Right renal cortex interstitium (tissue), 3 donors: Measurements from ENCODE around the gene OR1G1. TPM values are rescaled to one million over a fixed set of nuclear protein-coding genes. Genes with fewer than 3 reads are reported as not detected.
"Not testable (repeated sequence)": the region's sequence is repeated elsewhere in the genome, so short reads cannot be mapped to it uniquely, and the experiment has no call there.

Source experiments
- DNase-seq, 3 donors: peaks; one replicate each; pipeline ENCODE4 v3.0.0-alpha.2; 2013; ENCODE audit warnings: low read depth in 3 of 3, low spot score in 2 of 3
- polyA plus RNA-seq, 3 donors: library from polyadenylated mRNA; unstranded; fragments of 120-200 nt; gene quantifications; one replicate each; pipeline ENCODE4 v1.2.1, GENCODE V29; 2013; ENCODE audit not compliant: insufficient read length in 3 of 3

OR1G1 gene
- polyA plus RNA-seq: not detected

DNA sequence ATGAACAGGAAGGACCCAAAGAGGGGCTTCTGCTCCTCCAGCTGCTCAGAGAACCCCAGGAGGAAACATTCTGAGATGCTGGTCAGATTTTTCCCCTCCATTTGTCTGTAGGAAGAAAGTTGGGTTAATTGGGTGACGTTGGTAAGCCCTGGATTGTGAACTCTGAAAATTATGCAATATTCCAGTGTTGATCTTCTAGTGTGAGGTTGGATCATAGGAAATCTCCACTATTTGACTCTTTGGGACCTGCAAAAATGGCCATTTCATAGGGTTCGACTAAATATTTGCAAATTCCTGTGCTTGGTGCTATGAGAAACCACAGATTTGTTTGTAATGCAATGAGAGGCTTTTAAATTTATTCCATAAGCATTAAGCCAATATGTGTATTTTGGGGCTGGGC, at the start of gene OR1G1:
OR1G1 (minus strand) TSS at position 101 of the 400 bp plus-strand sequence; CDS start at position 101, 0 bp downstream.
- DNase-seq: no peak

DNA sequence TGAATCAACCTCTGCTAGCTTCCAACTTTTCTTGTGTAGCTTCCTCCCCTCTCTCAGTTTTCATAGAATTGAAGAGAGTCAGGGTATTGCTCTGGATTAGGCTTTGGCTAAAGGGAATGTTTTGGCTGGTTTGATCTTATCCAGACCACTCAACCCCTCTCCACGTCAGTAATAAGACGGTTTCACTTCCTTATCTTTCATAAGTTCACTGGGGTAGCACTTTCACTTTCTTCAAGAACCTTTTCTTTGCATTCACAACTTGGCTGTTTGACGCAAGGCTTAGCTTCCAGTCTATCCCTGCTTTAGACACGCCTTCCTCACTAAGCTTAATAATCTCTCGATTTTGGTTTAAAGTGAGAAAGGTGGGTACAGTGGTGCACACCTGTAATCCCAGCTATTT, 40.2 kb upstream of the OR1G1 start:
- DNase-seq: no peak

DNA sequence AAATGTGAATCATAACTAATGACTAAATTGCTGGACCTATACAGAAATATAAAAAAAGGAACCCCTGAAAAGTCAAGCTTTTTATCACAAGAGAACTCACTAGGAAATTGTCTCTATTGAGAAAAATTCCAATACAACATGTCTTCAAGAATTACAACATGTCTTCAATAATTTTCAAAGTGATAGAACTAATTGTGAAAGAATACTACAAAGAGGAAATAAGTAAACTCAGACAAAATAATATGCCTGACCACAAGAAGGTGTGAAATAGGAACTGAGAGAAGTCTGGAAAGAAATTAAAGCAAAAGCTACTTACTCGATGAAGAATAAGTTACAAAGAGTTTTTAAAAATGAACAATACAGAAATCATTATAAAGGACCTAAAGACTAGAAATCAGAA, 29.9 kb upstream of the OR1G1 start:
- no peak for DNase-seq

DNA sequence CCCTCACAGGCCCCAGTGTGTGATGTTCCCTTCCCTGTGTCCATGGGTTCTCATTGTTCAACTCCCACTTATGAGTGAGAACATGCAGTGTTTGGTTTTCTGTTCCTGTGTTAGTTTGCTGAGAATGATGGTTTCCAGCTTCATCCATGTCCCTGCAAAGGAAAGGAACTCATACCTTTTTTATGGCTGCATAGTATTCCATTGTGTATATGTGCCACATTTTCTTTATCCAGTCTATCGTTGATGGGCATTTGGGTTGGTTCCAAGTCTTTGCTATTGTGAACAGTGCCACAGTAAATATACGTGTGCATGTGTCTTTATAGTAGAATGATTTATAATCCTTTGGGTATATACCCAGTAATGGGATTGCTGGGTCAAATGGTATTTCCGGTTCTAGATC, 10.1 kb upstream of the OR1G1 start:
- DNase-seq: not testable (repeated sequence)

DNA sequence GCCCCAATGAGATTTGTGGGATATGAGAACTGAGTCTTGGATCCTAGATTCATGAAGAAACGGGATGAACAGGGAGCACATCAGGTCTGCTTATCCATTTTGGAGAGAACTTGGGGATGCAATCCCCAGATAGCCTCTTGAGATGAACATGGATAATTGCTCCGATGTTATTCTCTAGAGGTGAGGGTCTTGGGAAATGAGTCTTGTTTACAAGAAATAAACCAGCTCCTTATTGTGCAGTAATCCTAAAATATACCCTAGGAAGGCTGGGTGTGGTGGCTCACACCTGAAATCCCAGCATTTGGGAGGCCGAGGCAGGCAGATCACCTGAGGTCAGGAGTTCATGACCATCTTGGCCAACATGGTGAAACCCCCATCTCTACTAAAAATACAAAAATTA, 23.0 kb downstream of the OR1G1 start, which contains the start of gene OR1D2:
OR1D2 (minus strand) TSS at position 101 of the 400 bp plus-strand sequence. CDS start 11,426 bp downstream, outside the sequence.
- DNase-seq: no peak

Other genes with a start within 250 kb of the OR1G1 start
- gene OR1D5, start 63.9 kb downstream of the OR1G1 start, polyA plus RNA-seq: not detected
- gene OR1D2, start 23.1 kb downstream of the OR1G1 start, polyA plus RNA-seq: under 1 TPM in 1 of 3 donors, not detected in 2; 0.06 TPM
- not detected for gene OR1A2, start 70.0 kb upstream of the OR1G1 start, polyA plus RNA-seq
- gene OR1A1, start 80.1 kb upstream of the OR1G1 start, polyA plus RNA-seq: not detected
- under 1 TPM in 2 of 3 donors, not detected in 1; 0.15 to 0.21 TPM for gene OR3A1, start 170.8 kb upstream of the OR1G1 start, polyA plus RNA-seq